ENCODE results near the gene BIRC5.

BIRC5 gene

GRCh38 chr17:78175643-78175981, 38.4 kb upstream of the BIRC5 start:
- TF ChIP-seq, protein P1, sequence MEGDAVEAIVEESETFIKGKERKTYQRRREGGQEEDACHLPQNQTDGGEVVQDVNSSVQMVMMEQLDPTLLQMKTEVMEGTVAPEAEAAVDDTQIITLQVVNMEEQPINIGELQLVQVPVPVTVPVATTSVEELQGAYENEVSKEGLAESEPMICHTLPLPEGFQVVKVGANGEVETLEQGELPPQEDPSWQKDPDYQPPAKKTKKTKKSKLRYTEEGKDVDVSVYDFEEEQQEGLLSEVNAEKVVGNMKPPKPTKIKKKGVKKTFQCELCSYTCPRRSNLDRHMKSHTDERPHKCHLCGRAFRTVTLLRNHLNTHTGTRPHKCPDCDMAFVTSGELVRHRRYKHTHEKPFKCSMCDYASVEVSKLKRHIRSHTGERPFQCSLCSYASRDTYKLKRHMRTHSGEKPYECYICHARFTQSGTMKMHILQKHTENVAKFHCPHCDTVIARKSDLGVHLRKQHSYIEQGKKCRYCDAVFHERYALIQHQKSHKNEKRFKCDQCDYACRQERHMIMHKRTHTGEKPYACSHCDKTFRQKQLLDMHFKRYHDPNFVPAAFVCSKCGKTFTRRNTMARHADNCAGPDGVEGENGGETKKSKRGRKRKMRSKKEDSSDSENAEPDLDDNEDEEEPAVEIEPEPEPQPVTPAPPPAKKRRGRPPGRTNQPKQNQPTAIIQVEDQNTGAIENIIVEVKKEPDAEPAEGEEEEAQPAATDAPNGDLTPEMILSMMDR (IDR thresholded peaks at IDR 0.05; ENCODE audit: low read depth, low read length): no peak
- in situ Hi-C loops (cut with HindIII; ENCODE audit: low sequenced_read_pairs): no loop called here
- H3K4me3 ChIP-seq (ENCODE audit: low read depth, low read length): no peak overlapping the region

GRCh38 chr17:78176548-78177025, 37.5 kb upstream of the BIRC5 start:
- TF ChIP-seq, protein P1 (IDR thresholded peaks at IDR 0.05; ENCODE audit: low read depth, low read length): peak; percentile 90
- H3K4me3 ChIP-seq (ENCODE audit: low read depth, low read length): no peak overlapping the region
- in situ Hi-C loops (cut with HindIII; ENCODE audit: low sequenced_read_pairs): no loop called here
- peak; percentile 32 for DNase-seq (ENCODE audit: low read depth, low spot score)

More at GRCh38 chr17:78175643-78175981, 38.4 kb upstream of the BIRC5 start:
- DNase-seq (ENCODE audit: low read depth, low spot score): no peak

GRCh38 chr17:78179372-78179771, 34.7 kb upstream of the BIRC5 start:
- DNase-seq (ENCODE audit: low read depth, low spot score): peak; percentile 39
- in situ Hi-C loops (cut with HindIII; ENCODE audit: low sequenced_read_pairs): no loop called here
- TF ChIP-seq, protein P1 (IDR thresholded peaks at IDR 0.05; ENCODE audit: low read depth, low read length): no peak
- H3K4me3 ChIP-seq (ENCODE audit: low read depth, low read length): no peak overlapping the region

- H3K4me3 ChIP-seq (ENCODE audit: low read depth, low read length): no peak overlapping the region
- in situ Hi-C loops (cut with HindIII; ENCODE audit: low sequenced_read_pairs): no loop called here
- DNase-seq (ENCODE audit: low read depth, low spot score): peak; percentile 43
- TF ChIP-seq, protein P1 (IDR thresholded peaks at IDR 0.05; ENCODE audit: low read depth, low read length): no peak
Measured at GRCh38 chr17:78180083-78180482, 34.0 kb upstream of the BIRC5 start.

DNA sequence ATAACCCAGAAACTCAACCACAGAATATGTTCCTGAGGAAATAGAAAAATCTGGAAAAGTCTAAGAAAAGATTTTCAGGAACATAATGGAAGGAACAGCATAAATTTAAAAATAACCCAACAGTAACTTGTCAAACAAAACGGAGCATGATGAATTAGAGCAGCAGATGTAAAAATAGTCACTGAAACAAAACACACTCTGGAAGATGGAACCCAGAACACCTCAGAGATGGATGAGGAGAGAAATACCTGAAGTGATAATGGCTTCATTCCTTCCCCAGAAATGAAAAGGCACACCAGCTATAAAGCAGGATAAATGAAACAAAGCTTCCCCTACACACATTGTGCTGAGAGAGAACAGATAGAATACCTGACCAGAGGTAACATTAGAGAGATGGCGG, 33.5 kb upstream of the BIRC5 start:
- in situ Hi-C loops (cut with HindIII; ENCODE audit: low sequenced_read_pairs): no loop called here
- DNase-seq (ENCODE audit: low read depth, low spot score): no peak
- H3K4me3 ChIP-seq (ENCODE audit: low read depth, low read length): no peak overlapping the region
- TF ChIP-seq, protein P1 (IDR thresholded peaks at IDR 0.05; ENCODE audit: low read depth, low read length): no peak

DNA sequence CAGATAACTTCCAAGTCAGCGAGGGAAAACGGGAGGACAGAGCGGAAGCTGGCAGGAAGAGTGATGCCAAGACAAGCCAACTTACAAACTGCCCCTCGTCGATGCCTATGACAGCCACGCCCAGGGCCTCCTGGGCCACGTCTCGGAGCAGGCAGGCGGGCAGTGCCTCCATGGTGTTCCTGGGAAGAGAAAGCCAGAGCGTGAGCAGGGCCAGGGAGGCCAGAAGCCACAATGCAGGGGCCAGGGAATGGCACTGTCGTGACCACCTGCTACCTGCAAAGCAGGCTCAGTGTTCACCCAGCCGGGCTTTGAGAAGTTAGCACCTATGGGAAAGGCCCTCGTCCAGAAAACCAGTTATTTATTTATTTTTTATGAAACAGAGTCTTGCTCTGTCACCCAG, 31.5 kb upstream of the BIRC5 start:
- TF ChIP-seq, protein P1 (IDR thresholded peaks at IDR 0.05; ENCODE audit: low read depth, low read length): no peak
- in situ Hi-C loops (cut with HindIII; ENCODE audit: low sequenced_read_pairs): no loop called here
- no peak for DNase-seq (ENCODE audit: low read depth, low spot score)
- no peak overlapping the region for H3K4me3 ChIP-seq (ENCODE audit: low read depth, low read length)

GRCh38 chr17:78183916-78184315, 30.1 kb upstream of the BIRC5 start:
- DNase-seq (ENCODE audit: low read depth, low spot score): no peak
- no peak overlapping the region for H3K4me3 ChIP-seq (ENCODE audit: low read depth, low read length)
- TF ChIP-seq, protein P1 (IDR thresholded peaks at IDR 0.05; ENCODE audit: low read depth, low read length): no peak
- in situ Hi-C loops (cut with HindIII; ENCODE audit: low sequenced_read_pairs): no loop called here
